HG02938 (cell line): ENCODE results near the gene CRISPLD2.

Experiments
- ATAC-seq: cut with Tn5 transposase; IDR thresholded peaks from one replicate; pipeline ENCODE4 v1.9.1; 2021; ENCODE audit warnings: mild to moderate bottlenecking, moderate library complexity; ENCODE audit not compliant: unreplicated experiment

CRISPLD2 gene, protein sequence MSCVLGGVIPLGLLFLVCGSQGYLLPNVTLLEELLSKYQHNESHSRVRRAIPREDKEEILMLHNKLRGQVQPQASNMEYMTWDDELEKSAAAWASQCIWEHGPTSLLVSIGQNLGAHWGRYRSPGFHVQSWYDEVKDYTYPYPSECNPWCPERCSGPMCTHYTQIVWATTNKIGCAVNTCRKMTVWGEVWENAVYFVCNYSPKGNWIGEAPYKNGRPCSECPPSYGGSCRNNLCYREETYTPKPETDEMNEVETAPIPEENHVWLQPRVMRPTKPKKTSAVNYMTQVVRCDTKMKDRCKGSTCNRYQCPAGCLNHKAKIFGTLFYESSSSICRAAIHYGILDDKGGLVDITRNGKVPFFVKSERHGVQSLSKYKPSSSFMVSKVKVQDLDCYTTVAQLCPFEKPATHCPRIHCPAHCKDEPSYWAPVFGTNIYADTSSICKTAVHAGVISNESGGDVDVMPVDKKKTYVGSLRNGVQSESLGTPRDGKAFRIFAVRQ

DNA sequence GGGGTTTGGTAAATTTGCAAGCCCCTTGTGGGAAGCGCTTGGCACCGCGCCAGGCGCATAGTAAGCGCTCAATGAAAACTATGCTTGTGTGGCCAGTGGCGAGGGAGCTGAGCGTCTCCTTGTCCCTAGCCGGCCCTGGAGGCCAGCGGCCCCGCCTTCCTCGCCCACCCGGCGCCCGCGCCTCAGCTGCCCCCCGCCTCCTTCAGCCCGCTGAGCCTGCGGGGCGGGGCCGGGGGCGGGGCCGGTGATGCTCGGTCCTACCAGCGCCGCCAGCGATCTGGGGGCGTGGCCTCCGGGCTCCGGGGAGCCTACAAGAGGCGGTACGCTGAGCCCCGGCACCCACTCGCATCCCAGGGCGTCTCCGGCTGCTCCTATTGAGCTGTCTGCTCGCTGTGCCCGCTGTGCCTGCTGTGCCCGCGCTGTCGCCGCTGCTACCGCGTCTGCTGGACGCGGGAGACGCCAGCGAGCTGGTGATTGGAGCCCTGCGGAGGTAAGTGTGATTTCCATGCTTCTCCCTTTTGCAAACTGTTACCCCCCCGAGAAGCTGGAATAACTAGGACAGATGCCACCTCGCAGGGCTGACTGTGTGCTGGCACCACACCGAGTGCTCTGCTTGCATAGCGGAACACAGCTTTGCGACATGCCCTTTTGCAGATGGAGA is at the start of gene CRISPLD2:
CRISPLD2 (plus strand) TSS at position 342 of the 661 bp plus-strand sequence. CDS start 18,511 bp downstream, outside the sequence.
- no peak for ATAC-seq

DNA sequence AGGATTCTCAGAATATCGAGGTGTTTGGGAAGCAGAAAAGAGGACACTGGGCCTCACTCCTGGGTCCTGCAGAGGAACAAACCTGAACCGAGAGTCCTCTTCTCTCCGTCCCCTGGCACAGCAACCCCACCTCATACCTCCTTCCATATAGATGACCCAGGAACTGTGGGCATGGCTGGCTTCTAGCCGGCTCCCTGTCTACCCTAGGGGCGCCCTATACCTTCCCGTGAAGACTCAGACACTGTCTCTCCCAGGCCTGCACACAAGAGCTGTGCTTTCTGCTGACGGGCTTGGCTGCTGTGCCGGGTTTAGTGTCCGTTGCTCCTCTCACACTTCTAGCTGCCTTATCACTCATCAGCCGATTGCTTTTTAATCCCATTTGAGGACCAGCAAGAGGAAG is 46.5 kb upstream of the CRISPLD2 start:
- ATAC-seq, result no peak

DNA sequence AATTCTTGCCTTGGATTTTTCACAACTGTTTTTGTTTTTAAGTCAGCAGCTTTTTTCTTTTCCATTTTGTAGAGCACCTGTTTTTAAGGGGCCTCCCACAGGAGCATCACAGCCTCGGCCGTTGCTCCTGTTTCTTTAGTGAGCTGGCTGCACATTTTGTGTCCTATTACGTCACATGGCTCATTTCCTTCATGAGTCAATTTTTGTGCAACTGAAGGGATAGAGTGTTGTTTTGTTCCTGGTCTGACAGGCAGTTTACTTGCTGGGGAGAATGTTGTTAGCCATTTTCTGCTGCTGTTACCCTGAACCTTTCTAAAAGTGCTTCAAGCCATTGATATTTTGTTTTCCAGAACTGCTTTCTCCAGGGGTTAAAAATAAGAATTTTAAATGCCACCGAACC is 45.0 kb upstream of the CRISPLD2 start:
- no peak for ATAC-seq

DNA sequence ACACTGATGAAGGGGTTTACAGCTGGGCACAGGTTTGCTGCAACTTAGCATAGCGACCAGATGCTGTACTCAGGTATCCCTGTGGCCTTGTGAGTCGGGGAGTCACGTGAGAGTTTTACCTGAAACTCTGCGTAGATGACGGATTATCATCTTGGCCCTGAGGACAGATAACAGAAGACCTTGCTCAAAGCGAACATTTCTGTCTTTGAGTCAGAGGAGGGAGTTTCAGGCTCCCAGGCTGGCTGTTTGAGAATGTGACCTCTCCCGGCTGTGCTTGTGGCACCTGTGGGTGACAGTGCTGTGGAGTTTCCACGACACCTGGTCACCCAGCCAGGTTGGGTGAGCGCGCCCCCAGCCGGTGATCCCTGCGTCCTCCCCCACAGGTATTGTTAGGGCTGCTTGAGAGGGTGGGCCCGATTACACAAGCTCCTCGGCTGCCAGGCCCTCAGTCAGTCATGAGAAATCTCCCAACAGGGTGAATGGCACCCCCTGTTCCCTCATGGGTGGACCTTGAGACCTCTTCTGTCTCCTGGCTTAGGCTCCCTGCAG is 44.4 kb upstream of the CRISPLD2 start:
- no peak for ATAC-seq

DNA sequence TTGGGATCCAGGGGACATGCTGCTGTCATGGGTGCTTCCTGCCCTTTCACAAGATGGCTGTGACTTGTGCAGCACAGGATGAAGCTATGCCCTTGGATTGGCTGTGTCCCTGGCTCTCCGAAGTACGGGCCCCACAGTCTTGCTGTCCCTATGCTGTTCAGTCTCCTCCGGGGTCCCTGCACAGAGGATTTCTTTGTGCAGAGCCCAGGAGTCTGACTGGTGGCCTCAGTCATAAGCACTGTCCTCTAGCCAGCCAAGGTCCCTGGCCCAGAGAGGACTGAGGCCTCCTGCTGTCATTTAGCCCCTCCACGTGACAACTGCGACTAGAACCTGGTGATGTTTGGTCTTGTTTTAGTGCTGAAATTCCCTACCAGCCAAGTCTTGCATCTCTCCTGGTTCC is 42.4 kb upstream of the CRISPLD2 start:
- ATAC-seq, result no peak

DNA sequence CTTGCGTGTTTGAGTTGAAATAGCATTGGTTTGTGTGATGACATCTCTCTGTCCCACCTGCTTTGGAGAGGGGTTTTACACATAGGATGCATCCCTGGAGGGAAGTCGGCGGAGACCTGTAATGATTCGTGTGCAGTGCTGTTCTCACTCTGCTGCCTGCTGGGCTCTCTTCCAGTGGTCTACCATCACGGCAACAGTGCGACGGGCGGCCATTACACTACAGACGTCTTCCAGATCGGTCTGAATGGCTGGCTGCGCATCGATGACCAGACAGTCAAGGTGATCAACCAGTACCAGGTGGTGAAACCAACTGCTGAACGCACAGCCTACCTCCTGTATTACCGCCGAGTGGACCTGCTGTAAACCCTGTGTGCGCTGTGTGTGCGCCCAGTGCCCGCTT is 41.1 kb upstream of the CRISPLD2 start:
- ATAC-seq, result no peak

DNA sequence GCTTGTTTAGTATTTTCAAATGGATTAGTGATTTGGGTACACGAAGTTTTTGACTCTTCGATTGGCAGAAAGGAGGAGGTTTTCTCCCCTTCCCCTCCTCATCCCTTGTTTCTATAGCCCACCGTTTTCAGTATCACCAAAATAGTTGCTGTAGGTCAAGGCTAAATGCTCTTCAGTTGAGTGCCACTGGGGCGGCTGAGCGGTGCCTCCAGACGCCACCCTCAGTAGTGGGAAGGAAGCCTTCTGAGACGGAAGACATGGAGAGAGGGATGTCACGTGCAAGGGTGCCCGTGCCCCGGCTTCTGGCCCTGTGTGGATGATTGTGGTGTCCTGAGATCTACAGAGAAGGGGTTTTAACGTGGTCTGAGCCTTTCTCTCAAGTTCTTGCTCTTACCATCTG is 39.7 kb upstream of the CRISPLD2 start:
- ATAC-seq, result no peak

DNA sequence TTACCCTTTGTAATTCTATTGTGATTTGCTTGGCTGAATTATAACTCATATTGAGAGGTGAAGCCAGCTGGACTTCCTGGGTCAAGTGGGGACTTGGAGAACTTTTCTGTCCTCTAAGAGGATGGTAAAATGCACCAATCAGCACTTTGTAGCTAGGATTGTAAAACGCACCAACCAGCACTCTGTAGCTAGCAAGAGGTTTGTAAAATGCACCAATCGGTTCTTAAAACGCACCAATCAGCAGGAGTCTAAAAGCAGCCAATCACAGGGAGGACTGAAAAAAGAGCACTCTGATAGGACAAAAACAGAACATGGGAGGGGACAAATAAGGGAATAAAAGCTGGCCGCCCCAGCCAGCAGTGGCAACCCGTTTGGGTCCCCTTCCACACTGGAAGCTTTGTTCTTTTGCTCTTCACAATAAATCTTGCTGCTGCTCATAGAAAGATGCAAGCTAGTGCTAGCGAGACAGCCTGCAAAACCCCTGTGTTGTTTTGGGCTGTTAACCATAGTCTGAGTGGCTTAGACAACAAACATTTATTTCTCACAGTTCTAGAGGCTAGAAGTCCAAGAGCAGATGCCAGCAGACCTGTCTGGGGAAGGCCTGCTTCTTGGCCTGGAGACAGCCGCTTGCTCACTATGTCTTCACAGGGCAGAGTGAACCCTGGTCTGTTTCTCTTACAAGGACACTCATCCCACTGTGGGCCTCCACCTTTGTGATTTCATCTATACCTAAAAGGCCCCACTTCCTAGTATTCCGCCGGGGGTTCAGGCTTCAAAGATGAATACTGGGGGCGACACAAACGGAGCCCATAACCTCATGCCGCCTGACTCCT is 39.0 kb upstream of the CRISPLD2 start:
- ATAC-seq, result no peak

DNA sequence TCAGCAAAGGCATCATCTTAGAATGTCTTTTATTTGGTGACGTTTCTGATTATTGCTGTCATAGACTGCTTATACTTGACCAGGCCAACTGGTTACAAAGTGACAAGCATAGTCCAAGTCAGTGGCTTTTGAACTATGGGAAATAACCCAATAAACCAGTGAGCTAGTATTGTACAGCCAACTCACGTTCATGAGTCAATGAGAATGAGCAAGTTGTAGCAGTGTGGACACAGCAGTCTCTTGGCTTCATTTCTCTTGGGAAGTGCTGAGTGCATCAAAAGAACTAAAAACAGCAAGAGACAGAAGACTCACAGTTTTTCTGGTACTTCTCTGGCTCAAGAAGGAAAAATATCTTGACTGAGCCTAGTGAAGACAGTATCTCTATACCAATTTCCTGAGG is 36.9 kb upstream of the CRISPLD2 start:
- no peak for ATAC-seq

DNA sequence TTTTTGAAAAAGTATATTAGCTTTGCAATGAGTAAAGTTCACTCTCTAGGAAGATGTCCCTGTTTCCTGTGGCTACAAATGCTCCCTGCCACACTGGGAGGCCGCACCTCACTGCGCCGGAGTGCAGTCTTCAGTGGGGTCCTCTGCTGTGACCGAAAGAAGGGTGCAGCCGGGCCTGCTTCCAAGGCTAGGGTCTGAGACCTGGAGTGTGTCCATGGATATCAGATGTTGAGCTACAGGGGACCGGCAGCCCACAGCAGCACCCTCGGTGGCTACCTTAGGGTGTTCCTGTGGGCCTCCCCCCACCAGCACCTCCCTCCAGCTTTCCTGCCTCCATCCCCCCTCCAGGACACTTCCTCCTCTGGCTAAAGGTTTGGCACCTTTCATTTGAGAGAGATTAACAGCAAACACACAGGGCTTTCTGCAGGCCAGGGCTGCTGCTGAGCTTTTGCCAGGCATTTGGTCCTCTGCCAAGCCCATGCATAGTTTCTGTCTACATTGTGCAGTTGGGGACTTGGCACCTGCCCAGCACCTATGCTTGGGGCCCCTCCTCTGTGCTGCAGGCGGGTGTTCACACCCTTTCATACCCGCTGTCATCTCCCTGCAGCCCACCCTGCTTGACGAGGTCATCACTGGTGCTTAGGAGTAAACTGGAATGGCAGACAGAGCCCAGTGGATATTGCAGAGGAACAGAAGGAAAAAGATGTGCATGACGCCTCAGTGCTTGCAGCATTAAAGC is 33.8 kb upstream of the CRISPLD2 start:
- no peak for ATAC-seq

DNA sequence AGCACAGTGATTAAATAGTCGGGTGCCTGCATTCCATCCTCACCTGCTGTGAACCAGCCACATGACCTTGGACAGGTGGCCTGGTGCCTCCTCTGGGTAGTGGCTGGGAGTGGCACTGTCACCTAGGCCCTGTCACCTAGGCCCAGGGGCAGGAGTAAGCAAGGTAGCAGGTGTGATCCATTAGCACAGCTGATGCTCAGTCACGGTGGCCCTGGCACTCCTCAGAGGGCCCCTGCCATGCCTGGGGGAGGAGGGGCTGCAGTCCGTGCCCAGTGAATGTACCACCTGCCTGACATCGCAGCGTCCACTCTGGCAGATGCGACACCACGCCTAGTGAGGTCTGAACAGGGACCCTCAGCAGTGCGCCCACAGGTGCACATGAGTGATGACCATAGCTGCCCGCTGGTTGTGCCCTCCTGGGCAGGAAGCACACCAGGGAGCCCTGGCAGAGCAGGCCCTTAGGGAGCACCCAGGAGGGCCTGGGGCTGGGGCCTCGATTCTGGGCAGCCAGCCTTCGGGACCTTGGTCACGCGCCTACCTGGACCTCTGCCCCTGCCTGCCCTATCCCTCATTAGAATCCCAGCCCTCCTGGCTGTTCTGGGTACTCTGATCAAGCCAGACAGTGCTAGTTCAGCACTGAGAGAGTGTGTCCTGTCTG is 33.1 kb upstream of the CRISPLD2 start:
- no peak for ATAC-seq

DNA sequence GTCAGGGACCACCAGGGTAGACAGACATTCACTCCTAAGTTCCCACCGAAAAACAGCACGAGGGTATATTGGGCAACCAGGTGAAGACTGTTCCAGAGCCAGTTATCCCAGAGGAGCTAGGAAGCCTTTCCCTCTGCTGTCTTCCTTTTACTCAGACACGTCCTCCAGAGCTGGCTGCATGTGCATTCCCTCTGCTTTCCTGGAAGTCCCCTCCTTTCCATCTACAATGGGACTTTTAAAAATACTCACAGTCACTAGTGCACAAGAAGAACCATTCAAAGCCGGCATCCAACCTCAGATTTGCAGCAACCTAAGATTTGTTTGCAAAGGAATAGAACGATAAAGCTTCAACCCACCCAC is 32.5 kb upstream of the CRISPLD2 start:
- ATAC-seq, result no peak

DNA sequence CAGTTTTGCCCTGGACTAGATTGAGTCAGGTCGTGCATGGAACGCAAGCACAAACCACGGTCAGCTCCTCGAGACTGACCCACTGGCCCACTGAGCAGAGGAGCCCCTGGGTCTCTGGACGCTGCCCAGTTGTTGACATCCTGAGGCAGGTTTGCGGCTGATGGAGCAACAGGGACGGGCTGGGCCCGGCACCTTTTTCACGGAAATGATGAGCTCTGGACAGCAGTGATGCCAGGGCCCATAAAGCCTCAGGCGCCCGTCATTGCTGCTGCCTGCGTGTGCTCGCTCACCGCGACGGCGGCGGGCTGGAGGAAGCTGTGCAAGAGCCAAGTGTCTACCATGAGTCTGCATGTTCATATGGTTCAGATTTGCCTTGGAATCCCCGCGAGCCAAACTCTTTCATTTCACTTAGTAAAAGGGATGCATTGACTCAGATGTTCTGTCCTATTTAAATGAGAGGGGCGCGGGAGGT is 30.8 kb upstream of the CRISPLD2 start:
- no peak for ATAC-seq

DNA sequence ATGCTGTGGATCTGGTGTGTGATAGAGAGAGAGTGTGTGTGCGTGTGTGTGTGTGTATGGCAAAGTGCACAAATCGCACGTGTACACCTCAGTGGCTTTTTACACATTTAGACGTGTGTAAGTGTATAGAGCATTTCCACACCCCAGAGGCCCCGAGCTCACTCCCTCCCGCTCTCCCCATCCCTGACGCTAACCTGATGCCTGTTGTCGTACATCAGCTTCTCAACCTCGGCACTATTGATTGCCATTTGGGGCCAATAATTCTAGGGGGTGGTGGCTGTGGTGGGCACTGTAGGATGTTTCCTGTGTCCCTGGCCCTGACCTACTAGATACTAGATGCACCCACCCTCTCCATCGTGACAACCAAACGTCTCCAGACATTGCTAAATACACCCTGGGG is 30.4 kb upstream of the CRISPLD2 start:
- no peak for ATAC-seq

DNA sequence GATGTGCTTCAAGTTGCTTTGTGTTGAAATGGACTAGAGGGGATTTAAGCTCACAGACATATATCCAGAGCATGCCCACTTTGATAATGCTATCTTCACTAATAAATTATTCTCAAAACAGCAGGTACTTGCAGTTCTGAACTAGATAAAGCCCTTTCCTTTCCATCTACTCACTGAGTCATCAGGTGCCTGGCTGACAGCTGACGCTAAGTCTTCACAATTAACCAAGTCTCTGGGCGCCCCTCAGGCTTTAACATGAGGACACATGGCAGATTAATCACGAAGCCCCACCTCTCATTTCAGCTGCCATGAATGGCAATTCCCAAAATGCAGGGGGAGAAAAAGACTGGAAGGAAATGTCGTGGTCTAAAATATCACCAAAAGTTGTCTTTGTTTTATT is 29.5 kb upstream of the CRISPLD2 start:
- no peak for ATAC-seq

DNA sequence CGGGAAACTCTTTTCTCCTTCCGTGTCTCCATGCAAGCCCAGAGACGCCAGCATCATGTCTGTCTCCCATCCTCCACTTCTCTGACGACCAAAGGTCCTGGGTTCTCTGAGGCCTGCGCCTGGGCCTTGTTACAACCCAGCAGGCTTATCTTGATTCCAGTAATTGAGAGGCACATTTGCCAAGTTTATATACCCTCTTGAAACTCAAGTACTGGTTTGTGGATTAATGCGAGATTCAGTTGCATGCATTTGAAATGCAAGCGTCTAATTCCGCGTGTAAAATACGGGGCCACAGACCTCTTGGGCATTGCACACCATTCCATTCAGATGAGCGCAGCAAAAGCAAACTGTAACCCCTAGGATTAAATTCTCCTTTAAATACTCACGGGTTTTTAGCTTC is 28.7 kb upstream of the CRISPLD2 start:
- no peak for ATAC-seq

DNA sequence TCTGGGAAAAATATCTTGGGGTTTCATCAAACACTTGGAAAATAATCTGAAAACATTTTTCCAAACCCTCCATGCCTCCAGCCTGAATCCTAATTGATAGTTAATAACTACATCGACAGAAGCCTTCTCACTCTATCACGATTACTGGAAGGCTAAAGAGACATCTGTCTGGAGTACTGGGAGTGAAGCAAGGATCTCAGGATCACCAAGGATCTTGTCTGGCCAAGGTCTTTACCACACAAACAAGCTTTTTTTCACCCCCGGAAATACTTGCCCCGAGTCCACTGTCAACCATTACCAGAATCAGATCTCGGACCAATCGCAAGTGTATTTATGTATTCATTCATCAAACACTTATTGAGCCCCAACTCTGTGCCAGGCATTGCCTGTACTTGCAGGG is 28.3 kb upstream of the CRISPLD2 start:
- ATAC-seq, result no peak

DNA sequence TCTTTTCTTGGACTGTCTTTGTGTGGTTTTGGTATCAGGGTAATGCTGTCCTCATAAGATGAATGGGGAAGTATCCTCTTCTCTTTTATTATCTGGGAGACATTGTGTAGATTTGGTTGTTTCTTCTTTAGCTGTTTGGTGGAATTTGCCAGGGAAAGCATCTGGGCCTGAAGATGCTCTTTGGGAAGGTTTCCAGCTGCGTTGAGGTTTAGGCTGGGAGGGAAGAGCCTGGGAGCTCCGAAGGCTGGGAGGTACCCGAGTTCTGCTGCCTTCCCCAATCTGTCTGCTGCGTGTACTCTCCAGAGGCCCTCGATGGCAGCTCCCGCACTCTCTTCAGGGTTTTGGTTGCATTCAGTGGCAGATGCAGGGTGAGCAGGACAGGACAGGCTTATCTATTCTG is 25.6 kb upstream of the CRISPLD2 start:
- no peak for ATAC-seq

DNA sequence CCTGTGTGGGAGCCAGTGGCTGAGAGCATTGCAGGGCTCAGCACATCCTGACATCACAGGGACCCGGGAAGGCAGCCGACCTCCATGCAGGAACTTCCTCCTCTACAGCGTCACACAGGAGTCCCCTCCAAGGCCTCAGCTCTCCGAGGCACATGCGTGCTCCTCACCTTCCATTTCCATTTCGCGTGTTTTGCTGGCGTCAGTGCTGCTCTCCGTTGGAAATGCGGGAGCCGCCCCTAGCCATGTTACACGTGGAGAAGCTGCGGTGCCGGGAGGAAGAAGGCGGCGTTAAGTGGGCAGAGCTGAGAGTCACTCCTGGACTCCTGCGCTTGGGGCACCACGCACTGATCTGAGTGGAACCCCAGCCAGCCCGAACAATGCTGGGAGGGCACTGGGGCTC is 25.2 kb upstream of the CRISPLD2 start:
- ATAC-seq, result no peak
